ENCODE measurements around the gene GANC.

The GANC gene

DNA sequence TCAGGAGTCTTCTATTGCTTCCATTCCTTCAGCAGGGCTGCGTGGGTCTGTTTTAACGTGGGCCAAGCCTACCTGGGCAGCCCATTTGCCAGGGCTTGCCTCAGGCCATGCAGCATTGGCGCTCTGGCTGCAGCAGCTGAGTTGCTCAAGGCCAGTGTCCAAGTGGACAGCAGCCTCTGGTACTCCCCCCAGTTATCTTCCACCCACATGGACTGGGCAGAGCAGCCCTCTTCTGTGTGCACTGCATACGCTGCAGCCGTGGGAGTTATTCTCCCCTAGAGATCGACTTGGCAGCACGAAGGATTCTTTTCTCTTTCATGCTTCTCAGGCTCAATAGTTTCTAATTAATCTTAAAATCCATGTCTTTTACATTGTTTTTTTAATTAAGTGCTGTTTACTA lies 79.4 kb downstream of the GANC start:
- DNase-seq: no peak

GRCh38 chr15:42353061-42353460 lies 80.1 kb downstream of the GANC start:
- DNase-seq: no peak

GRCh38 chr15:42354824-42355223 lies 81.8 kb downstream of the GANC start:
- DNase-seq: no peak

DNA sequence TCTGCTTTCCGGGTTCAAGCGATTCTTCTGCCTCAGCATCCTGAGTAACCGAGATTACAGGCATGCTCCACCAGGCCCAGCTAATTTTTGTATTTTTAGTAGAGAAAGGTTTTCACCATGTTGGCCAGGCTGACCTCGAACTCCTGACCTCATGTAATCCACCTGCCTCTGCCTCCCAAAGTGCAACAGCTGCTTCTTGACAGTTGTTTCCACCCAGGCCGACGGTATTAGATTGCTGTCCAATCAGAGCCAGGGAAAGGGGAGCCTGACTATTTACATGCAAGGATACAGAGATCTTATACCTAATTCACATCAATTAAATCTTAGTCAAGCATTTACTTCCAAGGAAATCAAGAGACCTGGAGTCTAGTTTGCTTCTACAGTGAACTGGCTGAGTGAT lies 82.3 kb downstream of the GANC start:
- no peak for DNase-seq

DNA sequence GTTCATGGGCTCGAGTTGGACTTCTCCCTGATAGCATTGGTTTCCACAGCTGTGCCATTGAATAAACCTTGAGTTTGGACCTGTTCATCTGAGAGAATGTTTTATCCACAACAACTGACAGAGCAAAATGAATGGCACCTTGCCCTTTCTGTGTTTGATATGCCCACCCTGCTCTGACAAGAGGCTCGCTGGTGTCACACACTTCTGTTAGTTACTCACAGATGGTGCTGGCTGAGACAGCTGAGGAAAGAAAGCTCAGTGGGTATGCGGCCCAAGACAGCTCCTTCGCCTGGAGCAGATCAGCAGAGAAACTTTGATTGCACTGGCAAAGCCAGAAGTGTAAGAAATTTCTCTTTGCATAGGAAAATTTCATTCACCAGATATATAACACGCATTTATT lies 83.8 kb downstream of the GANC start:
- DNase-seq: no peak

GRCh38 chr15:42358141-42358540 lies 85.1 kb downstream of the GANC start:
- DNase-seq: no peak

DNA sequence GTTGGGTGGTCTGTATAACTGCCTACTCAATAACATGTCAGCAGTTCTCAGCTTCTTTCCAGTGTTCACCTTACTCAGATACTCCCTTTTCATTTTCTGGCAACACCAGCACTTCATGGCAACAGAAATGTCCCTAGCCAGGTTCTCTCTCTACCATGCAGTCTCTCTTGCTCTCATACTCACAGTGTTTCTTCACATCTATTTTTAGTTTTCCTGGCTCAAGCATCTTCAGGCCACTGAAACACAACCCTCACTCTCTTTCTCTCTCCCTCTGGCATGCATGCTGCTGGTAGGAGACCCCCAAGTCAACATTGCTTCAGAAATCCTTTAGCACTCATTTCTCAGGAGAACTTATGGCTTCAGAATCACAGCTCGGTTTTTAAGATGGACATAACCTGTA lies 86.2 kb downstream of the GANC start, which contains the start of gene CAPN3:
Gene CAPN3 (plus strand): TSS at position 253 of the 400 bp plus-strand sequence. CDS start 305 bp downstream, outside the sequence.
- DNase-seq: no peak

DNA sequence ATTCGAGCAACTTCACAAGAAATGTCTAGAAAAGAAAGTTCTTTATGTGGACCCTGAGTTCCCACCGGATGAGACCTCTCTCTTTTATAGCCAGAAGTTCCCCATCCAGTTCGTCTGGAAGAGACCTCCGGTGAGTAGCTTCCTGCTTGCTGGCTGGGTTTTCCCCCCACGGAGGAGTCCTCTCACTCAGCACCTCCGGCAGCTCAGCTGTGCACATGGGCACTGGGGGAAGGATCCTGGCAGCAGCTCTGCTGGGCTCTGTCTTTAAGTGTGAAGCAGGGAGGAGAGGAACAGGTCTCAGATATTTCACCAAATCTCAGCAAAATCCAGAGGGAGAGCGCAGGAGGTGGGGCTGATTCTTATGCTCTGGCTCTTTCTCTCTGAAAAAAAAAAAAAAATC lies 87.0 kb downstream of the GANC start:
- DNase-seq: no peak

DNA sequence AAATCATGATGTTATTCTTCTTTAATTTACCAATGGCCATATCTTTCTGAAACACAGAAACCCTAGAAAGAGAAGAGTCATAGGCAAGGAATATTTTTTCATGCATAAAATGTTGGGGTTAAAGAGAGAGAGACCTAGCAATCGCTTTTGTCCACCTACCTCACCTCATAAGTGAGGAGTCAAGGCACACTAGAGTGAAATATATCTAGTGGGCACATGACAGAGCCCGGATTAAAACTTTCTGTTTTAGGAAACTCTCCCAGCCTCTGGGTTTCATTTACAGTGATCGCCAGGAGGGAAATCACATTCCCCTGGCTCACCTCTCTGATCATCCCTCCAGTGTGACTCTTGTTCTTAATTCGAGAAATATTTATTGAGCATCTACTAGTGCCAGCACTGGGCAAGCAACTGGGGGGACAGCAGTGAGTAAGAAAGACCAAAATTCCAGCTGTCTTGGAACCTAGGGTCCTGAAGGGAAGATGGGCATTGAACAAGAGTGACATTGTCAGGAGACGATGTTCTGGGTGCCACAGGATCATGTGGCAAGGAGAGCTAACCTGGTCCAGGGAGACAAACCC lies 87.6 kb downstream of the GANC start:
- DNase-seq: no peak

GRCh38 chr15:42363487-42363886 lies 90.5 kb downstream of the GANC start:
- no peak for DNase-seq

GRCh38 chr15:42363942-42364341 lies 90.9 kb downstream of the GANC start:
- no peak for DNase-seq

- DNase-seq: no peak
Observed at GRCh38 chr15:42364529-42364928, 91.5 kb downstream of the GANC start.

GRCh38 chr15:42365921-42366550 lies 93.0 kb downstream of the GANC start:
- DNase-seq: no peak

DNA sequence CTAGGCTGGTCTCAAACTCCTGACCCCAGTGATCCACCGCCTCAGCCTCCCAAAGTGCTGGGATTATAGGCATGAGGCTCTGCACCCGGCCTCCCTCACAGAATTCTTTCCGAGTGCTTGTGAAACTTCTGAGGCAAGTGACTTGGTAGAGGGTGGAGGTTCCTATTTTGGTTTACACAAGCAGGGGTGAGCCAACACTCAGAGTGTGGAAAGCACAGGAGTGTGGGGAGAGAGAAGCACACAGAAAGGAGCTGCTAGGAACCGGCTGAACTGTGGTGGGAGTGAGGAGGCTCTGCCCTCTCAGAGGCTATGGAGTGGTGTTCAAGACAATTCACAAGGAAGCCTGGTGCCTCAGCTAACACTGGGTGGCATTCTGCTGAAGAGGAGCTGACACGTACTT lies 94.0 kb downstream of the GANC start:
- DNase-seq: peak; percentile 36

GRCh38 chr15:42368096-42368495 lies 95.1 kb downstream of the GANC start:
- no peak for DNase-seq

- DNase-seq: no peak
Observed at GRCh38 chr15:42371096-42371495, 98.1 kb downstream of the GANC start.

GRCh38 chr15:42373274-42373673 lies 100.3 kb downstream of the GANC start:
- no peak for DNase-seq

- DNase-seq: no peak
Observed at GRCh38 chr15:42373936-42374335, 100.9 kb downstream of the GANC start.

- no peak for DNase-seq
Observed at GRCh38 chr15:42374810-42375209, 101.8 kb downstream of the GANC start.

- DNase-seq: no peak
Observed at GRCh38 chr15:42375252-42375651, 102.3 kb downstream of the GANC start.

DNA sequence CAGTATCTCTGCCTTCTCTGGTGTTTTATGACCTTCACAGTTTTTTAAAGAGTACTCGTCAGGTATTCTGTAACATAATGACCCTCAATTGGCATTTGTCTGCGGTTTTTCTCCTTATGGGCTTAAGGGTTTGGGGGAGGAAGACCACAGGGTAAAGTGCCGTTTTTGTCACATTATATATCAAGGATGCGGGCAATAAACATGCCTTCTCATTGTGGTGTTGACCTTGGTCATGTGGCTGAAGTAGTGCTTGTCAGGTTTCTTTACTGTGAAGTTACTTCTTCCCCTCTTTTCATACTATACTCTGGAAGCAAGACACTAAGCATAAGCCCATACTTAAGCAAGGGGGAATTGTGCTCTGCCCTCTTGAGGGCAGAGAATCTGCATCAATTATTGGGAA lies 102.9 kb downstream of the GANC start:
- no peak for DNase-seq

DNA sequence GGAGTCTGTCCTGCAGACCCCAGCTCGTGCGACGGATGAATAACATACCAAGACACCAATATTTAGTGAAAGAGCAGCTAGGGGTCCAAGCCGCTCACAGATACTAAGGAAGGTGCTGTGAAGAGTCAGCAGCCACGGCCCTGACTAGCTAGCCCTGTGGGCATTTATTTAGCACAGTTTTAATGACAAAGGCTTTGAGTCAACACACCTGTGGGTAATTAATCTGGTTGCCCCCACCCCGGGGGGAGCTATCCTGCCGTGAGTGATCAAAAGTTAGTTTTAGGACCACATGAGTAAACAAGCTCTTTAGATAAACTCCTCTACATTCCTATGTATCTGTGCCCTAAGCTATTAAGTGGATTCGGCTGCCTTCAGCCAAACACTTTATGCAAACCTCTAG lies 105.0 kb downstream of the GANC start:
- no peak for DNase-seq

DNA sequence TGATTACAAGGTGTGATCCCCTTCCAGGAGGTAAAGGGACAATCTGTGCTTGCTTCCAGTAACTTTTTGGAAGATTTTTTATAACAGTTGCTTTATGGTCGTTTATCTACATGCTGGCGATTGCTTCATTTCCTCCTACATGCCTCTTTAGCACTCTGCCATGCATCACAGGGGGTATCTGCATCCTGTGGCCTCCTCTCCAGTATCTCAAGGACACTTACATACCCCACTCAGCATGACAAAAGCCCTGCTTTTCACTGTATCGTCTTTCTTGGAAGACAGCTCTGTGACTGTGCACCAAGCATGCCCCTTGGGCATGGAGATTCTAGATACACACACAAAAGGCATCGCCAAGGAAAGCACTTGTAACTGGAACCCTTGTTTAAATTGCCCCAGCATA lies 111.6 kb downstream of the GANC start:
- no peak for DNase-seq

DNA sequence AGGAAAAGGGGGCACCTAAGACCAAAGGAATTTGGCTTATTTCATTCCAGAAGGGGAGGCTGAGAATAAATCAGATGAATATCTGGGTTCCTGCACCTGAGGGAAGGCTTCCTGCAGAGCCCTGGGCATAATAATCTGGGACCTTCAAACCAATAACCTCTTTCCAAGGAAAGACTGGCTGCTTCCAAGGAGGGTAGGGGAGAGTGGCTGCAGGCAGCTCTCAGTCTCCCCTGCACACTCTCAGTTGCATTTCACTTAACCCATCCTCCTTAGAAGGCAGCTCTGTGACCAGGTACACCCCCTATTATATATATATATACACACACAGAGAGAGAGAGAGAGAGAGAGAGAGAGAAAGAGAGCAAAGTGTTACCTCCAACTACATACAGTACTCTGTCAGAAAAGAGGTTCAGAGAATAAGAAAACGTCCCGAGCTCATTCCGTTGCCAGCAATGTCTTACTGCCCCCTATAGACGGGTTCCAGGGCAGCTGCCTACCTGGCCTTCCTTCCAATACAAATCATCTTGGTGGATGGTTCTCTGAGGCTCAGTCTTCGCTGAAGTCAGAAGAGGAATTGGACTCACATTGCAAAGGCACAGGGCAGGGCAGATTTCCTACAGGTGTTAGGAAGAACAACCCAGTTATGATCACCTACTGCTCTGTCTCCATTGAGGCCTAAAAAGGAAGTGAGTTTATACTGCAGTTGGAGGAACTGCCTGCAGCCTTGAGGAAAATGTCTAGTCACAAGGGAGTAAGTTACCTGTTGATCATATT lies 112.4 kb downstream of the GANC start:
- no peak for DNase-seq
